NCI-H345 treated with DMSO at 0.1 percent for 48 hours (cell line): ENCODE data around the gene ALG9.

ENCODE experiments used
- DNase-seq: peaks from one replicate; lab custom pipeline; 2025; ENCODE audit not compliant: unreplicated experiment; lab: John Stamatoyannopoulos, UW

Gene ALG9

DNA sequence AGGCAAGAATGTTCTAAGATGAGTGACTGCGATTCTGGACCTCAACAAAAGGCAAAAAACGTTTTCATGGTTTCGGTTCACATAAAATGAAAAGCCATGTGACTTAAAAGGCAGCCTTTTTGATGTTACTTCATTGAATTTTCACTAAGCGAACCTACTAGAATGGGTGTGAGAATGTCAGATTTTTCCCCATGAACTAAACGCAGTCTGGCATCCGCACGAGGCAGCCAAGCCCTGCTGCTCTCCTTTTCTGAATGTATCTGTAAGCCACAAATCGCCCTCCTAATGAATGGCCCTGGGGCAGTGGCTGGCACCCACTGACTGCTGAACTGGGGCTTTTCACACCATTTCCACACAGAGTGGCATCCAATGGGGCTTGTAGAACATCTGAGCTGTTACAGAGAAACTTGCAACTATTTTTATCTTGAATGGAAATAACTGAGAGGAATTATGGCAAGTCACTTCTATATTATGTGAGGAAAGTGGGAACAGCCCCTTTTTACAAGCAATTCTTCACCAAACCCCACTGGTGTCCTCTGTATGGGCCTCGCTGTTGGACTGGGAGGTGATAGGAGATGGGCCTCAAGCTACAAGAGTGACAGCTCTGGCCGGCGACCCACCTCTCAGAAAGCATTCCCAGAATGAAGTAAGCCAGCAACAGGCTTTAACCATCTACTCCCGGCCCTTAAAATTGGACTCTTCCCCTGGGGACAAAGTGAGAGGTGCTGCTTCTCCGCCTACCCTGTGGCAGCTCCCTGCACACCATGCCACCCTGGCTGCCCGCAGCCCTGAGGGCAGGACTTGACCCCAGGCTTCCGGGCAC is 134.5 kb downstream of the ALG9 start:
- DNase-seq: no peak
